KBM-7 (cell line): Measurements from ENCODE around the gene CFL1.

Experiments used
- DNase-seq: peaks from one replicate; pipeline ENCODE4 v3.0.0-alpha.2; 2015
- in situ Hi-C: fragments of 300-500 bp; cut with MboI; formaldehyde crosslinking; loops from 2 replicates; pipeline ENCODE4 v1.14.3; 2020; ENCODE audit warnings: low sequenced_read_pairs, low pct_unique_long_range_greater_than_20kb, mixed read lengths

Gene CFL1

GRCh38 chr11:65816696-65817095 is 41.3 kb downstream of the CFL1 start:
- DNase-seq: no peak
- in situ Hi-C loops: no loop called here

- DNase-seq: no peak
- in situ Hi-C loops: no loop called here
Observed at GRCh38 chr11:65814986-65815565, 42.9 kb downstream of the CFL1 start.

GRCh38 chr11:65814131-65814985 is 43.6 kb downstream of the CFL1 start:
- in situ Hi-C loops: no loop called here
- DNase-seq: no peak

GRCh38 chr11:65811764-65812475 is 46.1 kb downstream of the CFL1 start:
- in situ Hi-C loops: no loop called here
- DNase-seq: no peak

GRCh38 chr11:65810046-65810868 is 47.7 kb downstream of the CFL1 start:
- DNase-seq: no peak
- in situ Hi-C loops: no loop called here

- in situ Hi-C loops: no loop called here
- DNase-seq: no peak
Observed at GRCh38 chr11:65809496-65809895, 48.5 kb downstream of the CFL1 start.

GRCh38 chr11:65808744-65809341 is 49.1 kb downstream of the CFL1 start:
- DNase-seq: no peak
- in situ Hi-C loops: no loop called here

- in situ Hi-C loops: no loop called here
Observed at GRCh38 chr11:65806979-65807378, 51.0 kb downstream of the CFL1 start.

More at GRCh38 chr11:65806979-65807378, 51.0 kb downstream of the CFL1 start:
- peak; percentile 20 for DNase-seq
